GM13977 (cell line): ENCODE results near the gene ADCY1.
"Not testable (repeated sequence)": the region's sequence is repeated elsewhere in the genome, so short reads cannot be mapped to it uniquely, and the experiment has no call there.

ENCODE experiments used
- DNase-seq: peaks from one replicate; pipeline ENCODE4 v3.0.0; 2012; ENCODE audit warnings: low spot score
- in situ Hi-C: fragments of 300-500 bp; cut with MboI; formaldehyde crosslinking; loops from one replicate; pipeline ENCODE4 v1.12.0; 2022; ENCODE audit warnings: low sequenced_read_pairs, low pct_unique_long_range_greater_than_20kb, mixed read lengths, inconsistent platforms; ENCODE audit not compliant: unreplicated experiment
- TF ChIP-seq, protein P1 (sequence below): IDR thresholded peaks from 2 replicates; pipeline ENCODE4 v1.5.1; 2012; ENCODE audit warnings: mild to moderate bottlenecking, control low read depth; ENCODE audit not compliant: insufficient read depth; ENCODE audit errors: extremely low read depth, missing control alignments

Gene ADCY1

DNA sequence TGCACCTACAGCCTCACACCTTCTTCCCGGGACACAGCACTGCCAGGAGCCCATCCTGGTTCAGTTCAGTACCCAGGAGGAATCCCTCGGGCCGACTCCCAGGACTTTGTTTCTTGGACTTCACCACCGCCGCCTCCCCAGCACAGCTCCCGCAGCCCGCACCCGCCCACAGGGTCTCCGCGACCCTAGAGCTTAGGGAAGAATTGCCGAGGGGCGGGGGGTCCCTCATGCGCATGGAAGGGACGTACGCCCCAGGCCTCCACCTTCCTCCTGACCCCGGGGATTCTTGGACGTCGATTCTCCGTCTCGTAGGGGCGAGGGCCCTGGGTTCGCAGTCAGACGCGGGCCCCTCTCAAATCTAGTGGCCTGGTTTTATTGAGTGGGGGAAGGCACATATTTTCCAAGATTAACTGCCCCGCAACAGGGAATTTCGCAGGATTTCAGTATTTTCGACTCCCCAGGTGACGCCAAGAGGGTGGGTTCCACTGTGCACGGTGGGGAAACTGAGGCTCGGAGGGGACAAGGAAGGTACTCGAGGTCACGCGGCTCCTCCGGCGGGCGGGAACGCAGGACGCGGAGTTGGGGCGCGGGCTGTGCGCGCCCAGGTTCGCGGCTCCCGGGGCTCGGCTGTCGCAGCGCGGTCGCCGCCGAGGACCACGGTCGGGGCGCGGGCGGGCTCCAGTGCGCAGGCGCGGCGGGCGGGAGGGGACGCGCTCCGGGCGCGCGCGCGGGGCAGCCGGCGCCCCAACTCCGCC, at the start of gene ADCY1:
TSS of gene ADCY1 (plus strand) at position 708 of the 755 bp plus-strand sequence. CDS start 176 bp downstream, outside the sequence.
- in situ Hi-C loops, result no loop called here
- TF ChIP-seq, protein P1, sequence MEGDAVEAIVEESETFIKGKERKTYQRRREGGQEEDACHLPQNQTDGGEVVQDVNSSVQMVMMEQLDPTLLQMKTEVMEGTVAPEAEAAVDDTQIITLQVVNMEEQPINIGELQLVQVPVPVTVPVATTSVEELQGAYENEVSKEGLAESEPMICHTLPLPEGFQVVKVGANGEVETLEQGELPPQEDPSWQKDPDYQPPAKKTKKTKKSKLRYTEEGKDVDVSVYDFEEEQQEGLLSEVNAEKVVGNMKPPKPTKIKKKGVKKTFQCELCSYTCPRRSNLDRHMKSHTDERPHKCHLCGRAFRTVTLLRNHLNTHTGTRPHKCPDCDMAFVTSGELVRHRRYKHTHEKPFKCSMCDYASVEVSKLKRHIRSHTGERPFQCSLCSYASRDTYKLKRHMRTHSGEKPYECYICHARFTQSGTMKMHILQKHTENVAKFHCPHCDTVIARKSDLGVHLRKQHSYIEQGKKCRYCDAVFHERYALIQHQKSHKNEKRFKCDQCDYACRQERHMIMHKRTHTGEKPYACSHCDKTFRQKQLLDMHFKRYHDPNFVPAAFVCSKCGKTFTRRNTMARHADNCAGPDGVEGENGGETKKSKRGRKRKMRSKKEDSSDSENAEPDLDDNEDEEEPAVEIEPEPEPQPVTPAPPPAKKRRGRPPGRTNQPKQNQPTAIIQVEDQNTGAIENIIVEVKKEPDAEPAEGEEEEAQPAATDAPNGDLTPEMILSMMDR, result no peak
- peak; percentile 88 for DNase-seq

- no peak for DNase-seq
- TF ChIP-seq, protein P1, result no peak
- in situ Hi-C loops, result no loop called here
Observed at GRCh38 chr7:45524445-45524844, 49.7 kb upstream of the ADCY1 start.

DNA sequence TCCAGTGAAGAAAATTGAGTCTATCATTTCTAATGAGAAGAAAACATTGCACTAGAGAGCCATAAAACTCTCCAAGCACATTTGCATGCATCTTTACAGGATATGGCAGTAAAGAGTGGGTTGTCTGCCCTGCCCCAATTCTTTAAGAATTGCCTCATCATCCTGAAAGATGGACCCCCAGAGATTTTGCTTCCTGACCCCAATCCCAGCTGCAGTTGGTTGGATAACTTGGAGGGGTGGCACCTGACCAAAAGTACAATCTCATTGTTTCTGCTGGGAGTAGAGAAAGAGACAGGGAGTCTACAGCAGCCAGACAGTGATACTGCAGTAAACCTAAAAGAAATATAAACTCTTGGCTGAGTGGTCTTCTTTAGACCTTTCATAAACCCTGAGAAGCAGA, 49.1 kb upstream of the ADCY1 start:
- in situ Hi-C loops, result no loop called here
- DNase-seq, result no peak
- TF ChIP-seq, protein P1, result no peak

DNA sequence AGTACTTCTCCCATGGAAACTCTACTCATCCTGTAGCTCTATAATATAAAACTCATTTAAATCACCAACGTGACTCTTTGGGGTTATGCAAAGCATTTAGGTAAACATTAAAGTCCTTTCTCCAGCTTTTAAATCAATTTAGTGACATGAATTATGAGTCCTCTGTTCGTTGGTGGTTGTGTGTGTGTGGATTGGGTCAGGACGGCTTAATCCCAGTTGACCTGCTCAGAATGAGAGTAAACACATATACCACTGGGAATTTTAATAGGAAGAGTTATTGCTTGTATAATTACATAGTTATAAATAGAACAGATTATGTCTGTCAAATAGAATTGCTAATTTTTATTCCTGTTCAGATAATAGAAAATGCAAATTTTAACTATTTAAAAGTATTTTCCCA, 30.7 kb upstream of the ADCY1 start:
- TF ChIP-seq, protein P1, result no peak
- in situ Hi-C loops, result no loop called here
- DNase-seq, result no peak

DNA sequence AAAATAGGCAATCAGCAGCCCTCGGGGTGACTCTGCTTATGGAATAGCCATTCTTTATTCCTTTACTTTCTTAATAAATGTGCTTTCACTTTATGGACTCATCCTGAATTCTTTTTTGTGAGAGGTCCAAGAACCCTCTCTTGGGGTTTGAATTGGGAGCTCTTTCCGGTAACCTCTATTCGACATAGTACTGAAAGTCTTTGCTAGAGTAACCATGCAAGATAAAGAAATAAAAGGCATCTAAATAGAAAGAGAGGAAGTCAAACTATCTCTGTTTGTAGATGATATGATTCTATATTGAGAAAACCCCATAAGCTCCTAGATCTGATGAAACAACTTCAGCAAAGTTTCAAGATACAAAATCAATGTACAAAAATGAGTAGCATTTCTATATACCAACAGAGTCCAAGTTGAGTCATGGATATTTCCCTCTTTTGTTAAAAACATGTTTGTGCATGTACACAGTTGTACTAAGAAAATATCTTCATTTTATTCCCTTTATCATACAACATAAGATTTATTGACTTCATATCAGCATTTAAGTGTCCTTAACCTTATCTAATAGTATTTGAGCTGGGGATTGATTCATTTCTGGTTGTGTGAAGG, 29.0 kb upstream of the ADCY1 start:
- DNase-seq, in situ Hi-C loops: not testable (repeated sequence)

DNA sequence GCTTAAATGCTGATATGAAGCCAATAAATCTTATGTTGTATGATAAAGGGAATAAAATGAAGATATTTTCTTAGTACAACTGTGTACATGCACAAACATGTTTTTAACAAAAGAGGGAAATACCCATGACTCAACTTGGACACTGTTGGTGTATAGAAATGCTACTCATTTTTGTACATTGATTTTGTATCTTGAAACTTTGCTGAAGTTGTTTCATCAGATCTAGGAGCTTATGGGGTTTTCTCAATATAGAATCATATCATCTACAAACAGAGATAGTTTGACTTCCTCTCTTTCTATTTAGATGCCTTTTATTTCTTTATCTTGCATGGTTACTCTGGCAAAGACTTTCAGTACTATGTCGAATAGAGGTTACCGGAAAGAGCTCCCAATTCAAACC, 25.3 kb upstream of the ADCY1 start:
- DNase-seq, in situ Hi-C loops: not testable (repeated sequence)

- TF ChIP-seq, protein P1, result no peak
- DNase-seq, result peak; percentile 1
Observed at GRCh38 chr7:45563401-45563800, 10.8 kb upstream of the ADCY1 start.

DNA sequence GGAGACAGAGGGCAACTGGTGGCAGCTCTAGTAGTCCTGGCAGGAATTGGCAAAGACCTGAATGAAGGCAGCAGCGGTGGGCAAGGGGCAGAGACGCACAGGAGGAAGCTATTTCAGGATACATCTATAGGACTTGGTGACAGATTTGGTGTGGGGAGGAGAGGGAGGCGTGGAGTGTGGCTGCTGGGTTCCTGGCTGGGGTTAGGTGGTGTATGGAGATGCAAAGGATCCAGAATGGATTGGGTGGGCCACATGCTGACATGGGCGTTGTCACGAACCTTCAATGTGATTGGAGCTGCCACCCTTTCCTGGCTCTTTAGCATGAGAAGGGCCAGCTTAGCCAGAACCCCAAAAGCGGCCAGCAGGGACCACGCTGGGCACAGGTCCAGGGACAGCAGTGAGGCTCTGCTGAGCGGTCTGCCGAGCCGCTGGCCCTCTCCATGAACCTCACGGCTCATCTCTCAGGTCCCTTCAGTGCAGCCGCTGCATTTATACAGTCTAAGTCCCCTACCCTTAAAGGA, 10.2 kb upstream of the ADCY1 start:
- DNase-seq, result no peak
- in situ Hi-C loops, result no loop called here
- TF ChIP-seq, protein P1, result no peak

More at GRCh38 chr7:45563401-45563800, 10.8 kb upstream of the ADCY1 start:
- in situ Hi-C loops, result no loop called here
